Ishikawa (cell line): Measurements from ENCODE around the gene SGCG.

Experiments
- CEBPB ChIP-seq: IDR thresholded peaks from 2 replicates; pipeline ENCODE4 v1.6.1; 2012
- EGR1 ChIP-seq: IDR thresholded peaks from 2 replicates; pipeline ENCODE4 v1.6.1; 2012
- EP300 ChIP-seq: IDR thresholded peaks from 2 replicates; pipeline ENCODE4 v1.6.1; 2012; ENCODE audit warnings: borderline replicate concordance
- FOXM1 ChIP-seq: IDR thresholded peaks from 2 replicates; pipeline ENCODE4 v1.6.1; 2012; ENCODE audit warnings: low read depth, borderline replicate concordance
- RAD21 ChIP-seq: IDR thresholded peaks from 2 replicates; pipeline ENCODE4 v1.6.1; 2012; ENCODE audit warnings: low read depth
- TAF1 ChIP-seq: IDR thresholded peaks from 2 replicates; pipeline ENCODE4 v1.6.1; 2012; ENCODE audit warnings: low read depth, mild to moderate bottlenecking
- YY1 ChIP-seq: IDR thresholded peaks from 2 replicates; pipeline ENCODE4 v1.6.1; 2012; ENCODE audit warnings: low read depth
- ZBTB7A ChIP-seq: IDR thresholded peaks from 2 replicates; pipeline ENCODE4 v1.6.1; 2012; ENCODE audit warnings: low read depth
- TF ChIP-seq, protein P1 (sequence below): IDR thresholded peaks from 2 replicates; pipeline ENCODE4 v1.6.1; 2012; ENCODE audit warnings: low read depth, mild to moderate bottlenecking

DNA sequence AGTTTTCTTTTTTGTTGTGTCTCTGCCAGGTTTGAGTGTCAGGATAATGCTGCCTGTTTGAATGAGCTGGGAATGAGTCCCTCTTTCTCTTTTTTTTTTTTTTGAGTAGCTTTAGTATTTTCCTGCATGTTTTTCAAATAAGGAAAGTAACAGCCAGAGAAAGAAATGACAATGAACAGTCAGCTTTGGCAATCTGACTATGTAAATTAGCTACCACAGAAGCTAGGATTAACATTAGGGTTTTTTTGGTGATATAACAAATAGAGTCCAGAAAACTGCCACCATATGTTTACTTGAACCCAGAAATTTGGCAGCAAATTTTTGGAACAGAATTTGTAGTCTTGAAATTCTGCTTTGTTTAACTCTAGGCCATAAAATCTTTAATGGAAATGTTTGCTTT lies 50.5 kb downstream of the SGCG start:
- no peak for TF ChIP-seq EGR1
- no peak for TF ChIP-seq EP300
- no peak for TF ChIP-seq TAF1
- no peak for TF ChIP-seq FOXM1
- TF ChIP-seq RAD21: no peak
- TF ChIP-seq YY1: no peak
- TF ChIP-seq CEBPB: no peak
- no peak for TF ChIP-seq ZBTB7A
- TF ChIP-seq, protein P1, sequence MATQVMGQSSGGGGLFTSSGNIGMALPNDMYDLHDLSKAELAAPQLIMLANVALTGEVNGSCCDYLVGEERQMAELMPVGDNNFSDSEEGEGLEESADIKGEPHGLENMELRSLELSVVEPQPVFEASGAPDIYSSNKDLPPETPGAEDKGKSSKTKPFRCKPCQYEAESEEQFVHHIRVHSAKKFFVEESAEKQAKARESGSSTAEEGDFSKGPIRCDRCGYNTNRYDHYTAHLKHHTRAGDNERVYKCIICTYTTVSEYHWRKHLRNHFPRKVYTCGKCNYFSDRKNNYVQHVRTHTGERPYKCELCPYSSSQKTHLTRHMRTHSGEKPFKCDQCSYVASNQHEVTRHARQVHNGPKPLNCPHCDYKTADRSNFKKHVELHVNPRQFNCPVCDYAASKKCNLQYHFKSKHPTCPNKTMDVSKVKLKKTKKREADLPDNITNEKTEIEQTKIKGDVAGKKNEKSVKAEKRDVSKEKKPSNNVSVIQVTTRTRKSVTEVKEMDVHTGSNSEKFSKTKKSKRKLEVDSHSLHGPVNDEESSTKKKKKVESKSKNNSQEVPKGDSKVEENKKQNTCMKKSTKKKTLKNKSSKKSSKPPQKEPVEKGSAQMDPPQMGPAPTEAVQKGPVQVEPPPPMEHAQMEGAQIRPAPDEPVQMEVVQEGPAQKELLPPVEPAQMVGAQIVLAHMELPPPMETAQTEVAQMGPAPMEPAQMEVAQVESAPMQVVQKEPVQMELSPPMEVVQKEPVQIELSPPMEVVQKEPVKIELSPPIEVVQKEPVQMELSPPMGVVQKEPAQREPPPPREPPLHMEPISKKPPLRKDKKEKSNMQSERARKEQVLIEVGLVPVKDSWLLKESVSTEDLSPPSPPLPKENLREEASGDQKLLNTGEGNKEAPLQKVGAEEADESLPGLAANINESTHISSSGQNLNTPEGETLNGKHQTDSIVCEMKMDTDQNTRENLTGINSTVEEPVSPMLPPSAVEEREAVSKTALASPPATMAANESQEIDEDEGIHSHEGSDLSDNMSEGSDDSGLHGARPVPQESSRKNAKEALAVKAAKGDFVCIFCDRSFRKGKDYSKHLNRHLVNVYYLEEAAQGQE: no peak
